Ishikawa (cell line): ENCODE results near the gene ARID1B.

Experiments
- CREB1 ChIP-seq: IDR thresholded peaks from 2 replicates; pipeline ENCODE4 v1.6.1; 2012; ENCODE audit warnings: low read depth
- FOXM1 ChIP-seq: IDR thresholded peaks from 2 replicates; pipeline ENCODE4 v1.6.1; 2012; ENCODE audit warnings: low read depth, borderline replicate concordance
- YY1 ChIP-seq: IDR thresholded peaks from 2 replicates; pipeline ENCODE4 v1.6.1; 2012; ENCODE audit warnings: low read depth

ARID1B gene

DNA sequence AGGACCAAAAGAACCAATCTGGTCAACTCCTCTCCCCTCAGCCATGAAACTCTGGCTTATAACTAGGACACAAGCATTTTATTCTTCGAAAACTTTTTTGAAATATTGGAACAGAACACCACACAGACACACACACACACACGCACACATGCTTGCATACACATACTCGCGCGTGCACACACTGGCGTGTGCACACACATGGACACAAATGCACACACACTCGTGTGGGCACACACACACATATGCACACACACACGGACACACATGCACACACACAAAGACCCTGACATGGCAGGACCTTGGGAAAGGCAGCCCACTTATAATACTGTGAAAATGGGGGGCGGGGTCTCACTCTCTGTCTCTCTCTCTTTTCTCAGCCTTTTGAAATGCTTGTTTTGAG, 482.3 kb downstream of the ARID1B start:
- TF ChIP-seq FOXM1: no peak
- no peak for TF ChIP-seq CREB1
- TF ChIP-seq YY1: no peak
